Astrocyte (in vitro differentiated cells and primary cell): ENCODE results near the gene PTGIS.

ENCODE experiments used
- EZH2 ChIP-seq: IDR thresholded peaks from 2 replicates; pipeline ENCODE4 v1.6.1; 2012; ENCODE audit warnings: mild to moderate bottlenecking, low read length, inconsistent platforms; ENCODE audit not compliant: insufficient read depth
- TF ChIP-seq, protein P1 (sequence below): IDR thresholded peaks from 2 replicates; pipeline ENCODE4 v1.5.1; 2011; ENCODE audit warnings: low read depth, mild to moderate bottlenecking, inconsistent platforms, low read length, moderate library complexity; ENCODE audit not compliant: insufficient read depth

DNA sequence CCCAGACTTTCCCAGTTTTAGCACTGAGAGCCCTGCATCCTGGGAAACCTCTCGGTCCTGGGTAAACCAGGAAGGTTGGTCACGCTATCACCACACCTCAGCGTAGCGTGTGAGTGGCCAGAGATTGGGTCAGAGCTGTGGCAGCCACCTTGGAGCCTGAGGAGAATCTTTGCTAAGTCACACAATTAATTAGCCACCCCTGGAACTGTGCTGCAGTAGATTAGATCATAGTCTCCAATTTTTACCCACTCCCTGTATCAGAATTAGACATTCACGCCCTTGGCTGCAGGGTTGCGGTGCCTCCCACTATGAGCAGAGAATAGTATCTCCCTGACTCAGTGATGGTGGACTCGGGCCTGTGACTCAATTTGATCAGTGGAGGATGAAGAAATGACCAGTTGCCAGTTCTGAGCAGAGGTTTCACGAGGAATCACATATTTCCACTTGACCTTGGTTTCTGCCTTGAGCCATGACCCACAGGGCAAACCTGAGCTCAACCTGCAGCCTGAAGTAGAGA is 6.0 kb upstream of the PTGIS start:
- TF ChIP-seq EZH2: no peak
- TF ChIP-seq, protein P1, sequence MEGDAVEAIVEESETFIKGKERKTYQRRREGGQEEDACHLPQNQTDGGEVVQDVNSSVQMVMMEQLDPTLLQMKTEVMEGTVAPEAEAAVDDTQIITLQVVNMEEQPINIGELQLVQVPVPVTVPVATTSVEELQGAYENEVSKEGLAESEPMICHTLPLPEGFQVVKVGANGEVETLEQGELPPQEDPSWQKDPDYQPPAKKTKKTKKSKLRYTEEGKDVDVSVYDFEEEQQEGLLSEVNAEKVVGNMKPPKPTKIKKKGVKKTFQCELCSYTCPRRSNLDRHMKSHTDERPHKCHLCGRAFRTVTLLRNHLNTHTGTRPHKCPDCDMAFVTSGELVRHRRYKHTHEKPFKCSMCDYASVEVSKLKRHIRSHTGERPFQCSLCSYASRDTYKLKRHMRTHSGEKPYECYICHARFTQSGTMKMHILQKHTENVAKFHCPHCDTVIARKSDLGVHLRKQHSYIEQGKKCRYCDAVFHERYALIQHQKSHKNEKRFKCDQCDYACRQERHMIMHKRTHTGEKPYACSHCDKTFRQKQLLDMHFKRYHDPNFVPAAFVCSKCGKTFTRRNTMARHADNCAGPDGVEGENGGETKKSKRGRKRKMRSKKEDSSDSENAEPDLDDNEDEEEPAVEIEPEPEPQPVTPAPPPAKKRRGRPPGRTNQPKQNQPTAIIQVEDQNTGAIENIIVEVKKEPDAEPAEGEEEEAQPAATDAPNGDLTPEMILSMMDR: no peak
